ENCODE data around the gene MAN1B1. TPM values are rescaled to one million over a fixed set of nuclear protein-coding genes. Genes with fewer than 3 reads are reported as not detected.
A peak's percentile ranks its signal among the peaks of the same experiment; 100 is the strongest.

The MAN1B1 gene
- total RNA-seq, 1 experiment from 2014 or later = 42.6 TPM

- no peak for DNase-seq
- no peaks in the 10 kb centered on the region for H3K27me3 ChIP-seq
- no peak overlapping the region for H3K27ac ChIP-seq
- no peaks in the 10 kb centered on the region for H3K9me3 ChIP-seq (replicated peaks)
- H3K4me1 ChIP-seq = peaks cover 21% of the 10 kb centered on the region
- H3K36me3 ChIP-seq = peaks cover 8% of the 10 kb centered on the region
- no peak overlapping the region for H3K4me3 ChIP-seq
These were observed 4.4 kb upstream of the MAN1B1 start for GRCh38 chr9:137082222-137082924.

DNA sequence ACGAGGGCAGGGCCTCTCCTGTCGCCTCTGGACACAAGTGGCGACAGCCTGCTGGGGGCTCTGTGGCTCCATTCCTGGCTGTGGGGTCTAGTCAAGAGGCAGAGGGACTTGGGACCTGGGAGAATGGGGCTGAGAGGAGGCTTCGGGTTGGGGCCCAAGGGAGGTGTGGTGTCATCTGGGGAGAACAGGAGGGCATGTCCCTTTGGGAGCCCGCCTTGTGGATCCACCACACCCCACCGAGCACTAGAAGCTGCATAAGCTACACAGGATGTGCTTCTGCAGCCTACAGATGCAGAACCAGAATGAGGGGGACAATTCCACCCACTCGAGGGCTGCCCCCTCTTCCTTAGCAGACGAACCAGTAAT is 3.9 kb upstream of the MAN1B1 start:
- no peaks in the 10 kb centered on the region for H3K9me3 ChIP-seq (replicated peaks)
- no peak overlapping the region for H3K4me3 ChIP-seq
- peaks cover 24% of the 10 kb centered on the region for H3K4me1 ChIP-seq
- H3K27ac ChIP-seq = no peak overlapping the region
- peaks cover 8% of the 10 kb centered on the region for H3K36me3 ChIP-seq
- H3K27me3 ChIP-seq = no peaks in the 10 kb centered on the region
- no peak for DNase-seq

GRCh38 chr9:137083394-137084004 is 3.3 kb upstream of the MAN1B1 start:
- Histone ChIP-seq H3K36me3 (peaks cover 8% of the 10 kb centered on the region), H3K4me1 (peaks cover 24% of the 10 kb centered on the region), H3K4me3 (no peak overlapping the region), H3K9me3 (replicated peaks) (no peaks in the 10 kb centered on the region), H3K27me3 (no peaks in the 10 kb centered on the region), H3K27ac (no peak overlapping the region)
- peak; percentile 93 to 94 for DNase-seq

DNA sequence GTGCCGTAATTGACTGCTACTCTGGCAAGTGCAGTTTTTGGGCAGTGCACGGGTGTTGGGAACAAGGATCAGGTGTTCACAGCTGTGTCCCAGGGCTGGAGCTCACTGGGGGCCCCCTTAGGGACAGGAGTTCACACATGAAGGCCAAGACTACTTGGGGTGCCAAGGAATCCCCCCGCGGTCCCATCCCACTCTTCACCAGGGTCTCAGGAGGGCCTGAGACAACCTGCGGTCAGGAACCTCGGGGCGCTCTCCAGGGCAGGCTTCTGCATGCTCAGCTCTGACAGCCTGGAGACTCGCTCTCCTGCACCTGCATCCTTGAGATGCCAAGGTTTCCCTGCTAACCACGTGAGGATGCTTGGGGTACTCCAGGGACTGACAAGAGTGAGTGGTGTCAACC is 2.3 kb upstream of the MAN1B1 start:
- no peaks in the 10 kb centered on the region for H3K27me3 ChIP-seq
- H3K27ac ChIP-seq = no peak overlapping the region
- H3K4me3 ChIP-seq = no peak overlapping the region
- peaks cover 5% of the 10 kb centered on the region for H3K36me3 ChIP-seq
- DNase-seq = no peak
- H3K9me3 ChIP-seq (replicated peaks) = no peaks in the 10 kb centered on the region
- peaks cover 24% of the 10 kb centered on the region for H3K4me1 ChIP-seq

DNA sequence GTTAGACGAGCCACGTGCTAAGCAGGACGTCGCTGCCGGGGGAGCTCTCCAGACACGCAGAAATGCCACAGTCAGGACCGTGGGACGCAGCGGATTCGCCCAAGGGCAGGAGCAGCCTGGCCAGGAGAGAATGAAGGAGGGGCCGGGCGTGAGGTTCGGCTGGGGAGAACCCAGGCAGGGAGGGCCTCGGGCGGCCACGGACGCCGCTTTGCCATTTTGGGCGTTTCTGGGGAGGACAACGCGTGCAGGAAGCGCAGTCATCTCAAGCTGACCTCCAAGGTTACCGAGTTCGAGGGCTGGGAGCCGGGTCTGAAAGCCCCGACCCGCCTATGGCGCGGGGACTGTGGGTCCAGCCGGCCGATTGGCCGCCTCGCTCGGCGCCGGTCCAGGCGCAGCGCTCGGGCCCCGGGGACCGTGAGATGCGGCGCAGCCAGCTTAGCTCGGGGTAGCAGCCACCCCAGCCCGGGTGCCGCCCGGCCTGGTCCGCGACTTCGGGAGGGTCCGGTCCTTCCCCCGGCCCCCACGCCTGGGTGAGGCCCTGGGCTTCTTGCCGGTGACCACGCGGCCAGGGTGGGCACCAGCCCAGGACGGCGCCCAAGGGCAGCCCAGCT is 760 bp upstream of the MAN1B1 start:
- H3K27ac ChIP-seq = peak overlapping the region; percentile 74
- H3K27me3 ChIP-seq = no peaks in the 10 kb centered on the region
- peaks cover 24% of the 10 kb centered on the region for H3K4me1 ChIP-seq
- peak overlapping the region; percentile 77 for H3K4me3 ChIP-seq
- H3K36me3 ChIP-seq = no peaks in the 10 kb centered on the region
- no peaks in the 10 kb centered on the region for H3K9me3 ChIP-seq (replicated peaks)
- DNase-seq = peak; percentile 57 to 64

DNA sequence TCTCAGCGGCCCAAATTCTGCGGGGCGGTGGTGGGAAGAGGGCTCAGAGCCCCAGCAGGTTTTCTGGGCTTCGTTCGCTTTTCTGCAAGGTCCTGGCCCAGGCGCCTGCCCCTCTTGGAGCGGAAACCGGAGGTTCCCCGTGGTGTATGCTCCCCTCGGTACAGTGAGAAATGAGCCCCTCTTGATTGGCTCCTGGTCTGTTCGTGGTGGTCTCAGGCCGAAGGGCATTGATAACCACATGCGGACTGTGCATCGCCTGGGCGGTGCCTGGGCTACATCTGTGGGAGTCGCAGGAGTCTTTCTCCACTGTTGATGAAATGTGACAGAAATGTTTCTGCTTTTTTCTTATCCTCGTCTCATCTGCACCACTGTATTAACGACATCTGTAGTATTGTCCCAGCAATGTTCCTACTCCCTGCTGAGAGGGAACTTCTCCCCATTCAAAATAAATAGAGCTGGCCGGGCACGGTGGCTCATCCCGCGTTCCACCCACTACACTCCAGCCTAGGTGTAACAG is 682 bp downstream of the MAN1B1 start:
- no peaks in the 10 kb centered on the region for H3K9me3 ChIP-seq (replicated peaks)
- H3K36me3 ChIP-seq = no peaks in the 10 kb centered on the region
- peak overlapping the region; percentile 77 for H3K4me3 ChIP-seq
- peak overlapping the region; percentile 27; the same call in 1 of the 2 replicates for H3K27ac ChIP-seq
- H3K27me3 ChIP-seq = no peaks in the 10 kb centered on the region
- no peak for DNase-seq
- peaks cover 24% of the 10 kb centered on the region for H3K4me1 ChIP-seq

GRCh38 chr9:137088121-137088520 is 1.3 kb downstream of the MAN1B1 start:
- Histone ChIP-seq H3K9me3 (replicated peaks) (no peaks in the 10 kb centered on the region), H3K36me3 (no peaks in the 10 kb centered on the region), H3K27ac (no peak overlapping the region), H3K4me1 (peaks cover 19% of the 10 kb centered on the region), H3K4me3 (no peak overlapping the region), H3K27me3 (no peaks in the 10 kb centered on the region)
- no peak for DNase-seq

GRCh38 chr9:137089232-137089947 is 2.6 kb downstream of the MAN1B1 start:
- peaks cover 8% of the 10 kb centered on the region; the same call in 1 of the 2 replicates for H3K4me1 ChIP-seq

GRCh38 chr9:137095664-137096517 is 9.1 kb downstream of the MAN1B1 start:
- no peaks in the 10 kb centered on the region for H3K27me3 ChIP-seq
- no peaks in the 10 kb centered on the region for H3K4me1 ChIP-seq
- H3K4me3 ChIP-seq = no peak overlapping the region
- H3K9me3 ChIP-seq (replicated peaks) = no peaks in the 10 kb centered on the region
- DNase-seq = no peak
- no peak overlapping the region for H3K27ac ChIP-seq
- peaks cover 30% of the 10 kb centered on the region for H3K36me3 ChIP-seq

More at GRCh38 chr9:137089232-137089947, 2.6 kb downstream of the MAN1B1 start:
- no peak for DNase-seq
- Histone ChIP-seq H3K9me3 (replicated peaks) (no peaks in the 10 kb centered on the region), H3K4me3 (no peak overlapping the region), H3K27ac (no peak overlapping the region), H3K27me3 (no peaks in the 10 kb centered on the region), H3K36me3 (no peaks in the 10 kb centered on the region; the same call in 1 of the 2 replicates)

- Histone ChIP-seq H3K27me3 (no peaks in the 10 kb centered on the region), H3K9me3 (replicated peaks) (0 out of 2 replicates have a peak, but pooled peaks cover 2% of the 10 kb centered on the region), H3K4me1 (no peaks in the 10 kb centered on the region), H3K36me3 (peaks cover 41% of the 10 kb centered on the region), H3K27ac (no peak overlapping the region), H3K4me3 (no peak overlapping the region)
- no peak for DNase-seq
These were observed 10.2 kb downstream of the MAN1B1 start for GRCh38 chr9:137096785-137097546.

GRCh38 chr9:137097761-137098462 is 11.1 kb downstream of the MAN1B1 start:
- no peak overlapping the region for H3K27ac ChIP-seq
- H3K4me1 ChIP-seq = no peaks in the 10 kb centered on the region
- 0 out of 2 replicates have a peak, but pooled peaks cover 2% of the 10 kb centered on the region for H3K9me3 ChIP-seq (replicated peaks)
- no peak overlapping the region for H3K4me3 ChIP-seq
- no peaks in the 10 kb centered on the region for H3K27me3 ChIP-seq
- no peak for DNase-seq
- peaks cover 42% of the 10 kb centered on the region for H3K36me3 ChIP-seq

GRCh38 chr9:137099231-137099630 is 12.4 kb downstream of the MAN1B1 start:
- Histone ChIP-seq H3K27me3 (no peaks in the 10 kb centered on the region), H3K27ac (no peak overlapping the region), H3K4me1 (no peaks in the 10 kb centered on the region), H3K9me3 (replicated peaks) (0 out of 2 replicates have a peak, but pooled peaks cover 2% of the 10 kb centered on the region), H3K36me3 (peaks cover 49% of the 10 kb centered on the region), H3K4me3 (no peak overlapping the region)
- no peak for DNase-seq
